GM21515 (cell line): ENCODE measurements around the gene ABCC4.
"Not testable (repeated sequence)": the region's sequence is repeated elsewhere in the genome, so short reads cannot be mapped to it uniquely, and the experiment has no call there.

ENCODE experiments used
- ATAC-seq: cut with Tn5 transposase; IDR thresholded peaks from one replicate; pipeline ENCODE4 v1.9.1; 2021; ENCODE audit not compliant: unreplicated experiment

Gene ABCC4

GRCh38 chr13:95201814-95202651 is 99.2 kb downstream of the ABCC4 start:
- ATAC-seq: no peak

GRCh38 chr13:95200386-95200957 is 100.8 kb downstream of the ABCC4 start:
- not testable (repeated sequence) for ATAC-seq

- ATAC-seq: no peak
Observed at GRCh38 chr13:95199896-95200295, 101.4 kb downstream of the ABCC4 start.

GRCh38 chr13:95198606-95199005 is 102.6 kb downstream of the ABCC4 start:
- ATAC-seq: not testable (repeated sequence)

GRCh38 chr13:95197548-95197947 is 103.7 kb downstream of the ABCC4 start:
- ATAC-seq: no peak

GRCh38 chr13:95195146-95195545 is 106.1 kb downstream of the ABCC4 start:
- no peak for ATAC-seq

- no peak for ATAC-seq
Observed at GRCh38 chr13:95193509-95194230, 107.6 kb downstream of the ABCC4 start.

- no peak for ATAC-seq
Observed at GRCh38 chr13:95192998-95193397, 108.3 kb downstream of the ABCC4 start.

- not testable (repeated sequence) for ATAC-seq
Observed at GRCh38 chr13:95192564-95192945, 108.7 kb downstream of the ABCC4 start.

GRCh38 chr13:95191821-95192563 is 109.3 kb downstream of the ABCC4 start:
- ATAC-seq: peak; percentile 92

- ATAC-seq: no peak
Observed at GRCh38 chr13:95188128-95188527, 113.1 kb downstream of the ABCC4 start.

GRCh38 chr13:95185851-95186250 is 115.4 kb downstream of the ABCC4 start:
- ATAC-seq: no peak

- no peak for ATAC-seq
Observed at GRCh38 chr13:95185311-95185710, 115.9 kb downstream of the ABCC4 start.

GRCh38 chr13:95184317-95184716 is 116.9 kb downstream of the ABCC4 start:
- no peak for ATAC-seq

- peak; percentile 47 for ATAC-seq
Observed at GRCh38 chr13:95182570-95183265, 118.5 kb downstream of the ABCC4 start.

GRCh38 chr13:95181586-95181985 is 119.7 kb downstream of the ABCC4 start:
- ATAC-seq: peak; percentile 81

GRCh38 chr13:95180513-95181245 is 120.6 kb downstream of the ABCC4 start:
- peak; percentile 9 for ATAC-seq

GRCh38 chr13:95176611-95177259 is 124.5 kb downstream of the ABCC4 start:
- ATAC-seq: no peak

- ATAC-seq: no peak
Observed at GRCh38 chr13:95174517-95174916, 126.7 kb downstream of the ABCC4 start.
